SK-N-SH treated with all-trans-retinoic acid at 6 μM for 48 hours (cell line): ENCODE data around the gene RNF167.

ENCODE experiments used
- ESRRG ChIP-seq: fragments of 250-450 bp; sonication (Bioruptor Pico); IDR thresholded peaks from 2 replicates; pipeline ENCODE4 v1.6.1; 2021; ENCODE audit warnings: mild to moderate bottlenecking
- ISL1 ChIP-seq: fragments of 250-450 bp; sonication (Bioruptor Pico); IDR thresholded peaks from 2 replicates; pipeline ENCODE4 v2.1.2; 2022; ENCODE audit warnings: mild to moderate bottlenecking, moderate library complexity
- OSR1 ChIP-seq: fragments of 250-450 bp; sonication (Bioruptor Pico); IDR thresholded peaks from 2 replicates; pipeline ENCODE4 v1.8.0; 2022; ENCODE audit warnings: moderate library complexity, mild to moderate bottlenecking, inconsistent platforms
- PPARA ChIP-seq: fragments of 250-450 bp; sonication (Bioruptor Pico); IDR thresholded peaks from 2 replicates; pipeline ENCODE4 v1.5.0; 2020; ENCODE audit warnings: mild to moderate bottlenecking, borderline replicate concordance
- RARB ChIP-seq: fragments of 250-450 bp; sonication (Bioruptor Pico); IDR thresholded peaks from 2 replicates; pipeline ENCODE4 v1.8.0; 2021; ENCODE audit warnings: mild to moderate bottlenecking, moderate library complexity
- ZFP30 ChIP-seq: fragments of 450-650 bp; formaldehyde crosslinking; IDR thresholded peaks from 2 replicates; pipeline ENCODE4 v1.5.0; 2022; ENCODE audit warnings: mild to moderate bottlenecking, moderate library complexity
- TF ChIP-seq, protein P1 (sequence below): fragments of 250-450 bp; sonication (Bioruptor Pico); IDR thresholded peaks from 2 replicates; pipeline ENCODE4 v1.5.1; 2020; ENCODE audit warnings: low read depth, mild to moderate bottlenecking, moderate library complexity
- TF ChIP-seq, protein P2 (sequence below): fragments of 250-450 bp; sonication (Bioruptor Pico); IDR thresholded peaks from 2 replicates; pipeline ENCODE4 v1.8.0; 2020; ENCODE audit warnings: mild to moderate bottlenecking, moderate library complexity, borderline replicate concordance

DNA sequence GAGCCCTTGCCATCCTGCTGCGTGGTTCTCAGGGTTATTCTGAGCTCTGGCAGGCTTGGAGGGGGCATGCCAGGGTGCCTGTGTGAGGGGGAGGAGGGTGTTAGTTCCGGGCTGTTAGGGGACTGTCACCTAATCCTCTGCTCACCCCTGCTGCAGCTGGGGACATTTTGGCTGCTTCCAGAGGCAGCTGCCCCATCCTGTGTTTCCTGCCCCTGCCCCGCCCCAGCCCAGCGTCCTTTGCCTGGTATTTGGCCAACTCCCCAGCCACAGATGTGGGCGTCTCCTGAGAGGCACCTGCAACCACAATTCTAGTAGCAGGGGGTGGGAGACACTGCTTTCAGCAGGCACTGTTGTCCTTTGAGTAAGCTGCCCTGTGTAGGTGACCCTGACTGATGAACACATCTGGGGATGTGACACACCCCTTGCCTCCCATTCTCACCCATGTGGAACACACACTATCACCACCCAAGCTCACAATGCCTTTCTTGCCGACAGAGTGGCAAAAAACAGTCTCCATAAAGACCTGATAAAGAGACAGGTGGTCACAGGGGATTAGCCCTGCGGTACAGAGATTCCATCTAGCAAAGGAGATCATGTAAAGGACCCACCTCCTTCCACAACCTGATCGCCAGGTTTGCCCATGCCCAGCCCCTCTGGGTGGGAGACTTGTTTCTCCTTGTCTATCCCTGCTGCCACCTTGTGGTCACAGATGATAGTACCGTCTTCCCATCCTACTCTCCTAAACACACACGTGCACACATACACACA is 36.8 kb upstream of the RNF167 start, which contains the start of gene CHRNE:
- TF ChIP-seq, protein P1, sequence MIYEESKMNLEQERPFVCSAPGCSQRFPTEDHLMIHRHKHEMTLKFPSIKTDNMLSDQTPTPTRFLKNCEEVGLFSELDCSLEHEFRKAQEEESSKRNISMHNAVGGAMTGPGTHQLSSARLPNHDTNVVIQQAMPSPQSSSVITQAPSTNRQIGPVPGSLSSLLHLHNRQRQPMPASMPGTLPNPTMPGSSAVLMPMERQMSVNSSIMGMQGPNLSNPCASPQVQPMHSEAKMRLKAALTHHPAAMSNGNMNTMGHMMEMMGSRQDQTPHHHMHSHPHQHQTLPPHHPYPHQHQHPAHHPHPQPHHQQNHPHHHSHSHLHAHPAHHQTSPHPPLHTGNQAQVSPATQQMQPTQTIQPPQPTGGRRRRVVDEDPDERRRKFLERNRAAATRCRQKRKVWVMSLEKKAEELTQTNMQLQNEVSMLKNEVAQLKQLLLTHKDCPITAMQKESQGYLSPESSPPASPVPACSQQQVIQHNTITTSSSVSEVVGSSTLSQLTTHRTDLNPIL (CRISPR knock-in tag), result no peak
- TF ChIP-seq OSR1 (CRISPR knock-in tag) (no peak), RARB (CRISPR knock-in tag) (no peak), ISL1 (CRISPR knock-in tag) (no peak), ZFP30 (no peak), PPARA (CRISPR knock-in tag) (no peak), ESRRG (CRISPR knock-in tag) (no peak)
- TF ChIP-seq, protein P2, sequence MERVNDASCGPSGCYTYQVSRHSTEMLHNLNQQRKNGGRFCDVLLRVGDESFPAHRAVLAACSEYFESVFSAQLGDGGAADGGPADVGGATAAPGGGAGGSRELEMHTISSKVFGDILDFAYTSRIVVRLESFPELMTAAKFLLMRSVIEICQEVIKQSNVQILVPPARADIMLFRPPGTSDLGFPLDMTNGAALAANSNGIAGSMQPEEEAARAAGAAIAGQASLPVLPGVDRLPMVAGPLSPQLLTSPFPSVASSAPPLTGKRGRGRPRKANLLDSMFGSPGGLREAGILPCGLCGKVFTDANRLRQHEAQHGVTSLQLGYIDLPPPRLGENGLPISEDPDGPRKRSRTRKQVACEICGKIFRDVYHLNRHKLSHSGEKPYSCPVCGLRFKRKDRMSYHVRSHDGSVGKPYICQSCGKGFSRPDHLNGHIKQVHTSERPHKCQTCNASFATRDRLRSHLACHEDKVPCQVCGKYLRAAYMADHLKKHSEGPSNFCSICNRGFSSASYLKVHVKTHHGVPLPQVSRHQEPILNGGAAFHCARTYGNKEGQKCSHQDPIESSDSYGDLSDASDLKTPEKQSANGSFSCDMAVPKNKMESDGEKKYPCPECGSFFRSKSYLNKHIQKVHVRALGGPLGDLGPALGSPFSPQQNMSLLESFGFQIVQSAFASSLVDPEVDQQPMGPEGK (CRISPR knock-in tag), result no peak
